HG03558 (cell line): ENCODE data around the gene POFUT2.

Experiments used
- ATAC-seq: cut with Tn5 transposase; IDR thresholded peaks from one replicate; pipeline ENCODE4 v1.9.1; 2021; ENCODE audit warnings: moderate number of reproducible peaks; ENCODE audit not compliant: unreplicated experiment; ENCODE audit errors: extremely low read depth

POFUT2 gene

GRCh38 chr21:45286671-45287437 is 841 bp downstream of the POFUT2 start:
- no peak for ATAC-seq

GRCh38 chr21:45285266-45285931 is 2.3 kb downstream of the POFUT2 start:
- no peak for ATAC-seq

- no peak for ATAC-seq
Observed at GRCh38 chr21:45284456-45284741, 3.3 kb downstream of the POFUT2 start.

GRCh38 chr21:45283611-45284455 is 3.9 kb downstream of the POFUT2 start:
- ATAC-seq = no peak

GRCh38 chr21:45283035-45283610 is 4.6 kb downstream of the POFUT2 start:
- ATAC-seq = no peak

- ATAC-seq = no peak
Observed at GRCh38 chr21:45282283-45283034, 5.2 kb downstream of the POFUT2 start.

- ATAC-seq = no peak
Observed at GRCh38 chr21:45281411-45282282, 6.0 kb downstream of the POFUT2 start.

- ATAC-seq = no peak
Observed at GRCh38 chr21:45280969-45281368, 6.7 kb downstream of the POFUT2 start.

GRCh38 chr21:45280178-45280821 is 7.4 kb downstream of the POFUT2 start:
- no peak for ATAC-seq

GRCh38 chr21:45279446-45280177 is 8.1 kb downstream of the POFUT2 start:
- ATAC-seq = no peak

GRCh38 chr21:45278156-45278911 is 9.4 kb downstream of the POFUT2 start:
- ATAC-seq = no peak

GRCh38 chr21:45277101-45278045 is 10.3 kb downstream of the POFUT2 start:
- no peak for ATAC-seq

GRCh38 chr21:45276596-45276995 is 11.1 kb downstream of the POFUT2 start:
- no peak for ATAC-seq

GRCh38 chr21:45270306-45270821 is 17.3 kb downstream of the POFUT2 start:
- no peak for ATAC-seq

- ATAC-seq = no peak
Observed at GRCh38 chr21:45269861-45270260, 17.8 kb downstream of the POFUT2 start.

GRCh38 chr21:45267390-45267760 is 20.3 kb downstream of the POFUT2 start:
- no peak for ATAC-seq
